ENCODE data around the gene NOC2L.
"Not testable (repeated sequence)": the region's sequence is repeated elsewhere in the genome, so short reads cannot be mapped to it uniquely, and the experiment has no call there.

NOC2L gene

GRCh38 chr1:897951-898350 is 61.1 kb downstream of the NOC2L start:
- not testable (repeated sequence) for DNase-seq

- no peak for DNase-seq
Observed at GRCh38 chr1:897226-897625, 61.8 kb downstream of the NOC2L start.

Data from stimulated activated CD4-positive, alpha-beta T cell treated with anti-CD3 and anti-CD28 coated beads, Interleukin-15, amount 100 ng/mL, for 24 hours (primary cell).